ENCODE results near the gene SLC6A12.

- TF ChIP-seq CTCF (IDR thresholded peaks at IDR 0.05) = no peak
- no peak for TF ChIP-seq EP300 (IDR thresholded peaks at IDR 0.05)
- no peak for TF ChIP-seq POLR2A (IDR thresholded peaks at IDR 0.05)
- TF ChIP-seq POLR2AphosphoS5 (IDR thresholded peaks at IDR 0.05) = no peak
Observed at GRCh38 chr12:157644-158043, 56.3 kb downstream of the SLC6A12 start.
